NT2/D1 (cell line): ENCODE data around the gene TMEM53.
A peak's percentile ranks its signal among the peaks of the same experiment; 100 is the strongest.

Experiments
- DNase-seq: peaks from one replicate; pipeline ENCODE4 v3.0.0-alpha.2; 2011; ENCODE audit warnings: low read depth, low spot score
- H3K27me3 ChIP-seq: 2 replicates; pipeline ENCODE4 v1.6.0; 2011; ENCODE audit warnings: mild to moderate bottlenecking; ENCODE audit not compliant: insufficient read length, insufficient read depth
- H3K36me3 ChIP-seq: 2 replicates; pipeline ENCODE4 v1.6.1; 2011; ENCODE audit warnings: mild to moderate bottlenecking, low read length, mixed read lengths; ENCODE audit not compliant: insufficient read depth, insufficient read length
- H3K4me1 ChIP-seq: 2 replicates; pipeline ENCODE4 v1.5.1; 2011; ENCODE audit not compliant: insufficient read depth, insufficient read length
- H3K4me3 ChIP-seq: 2 replicates; pipeline ENCODE4 v1.5.1; 2011; ENCODE audit warnings: low read depth; ENCODE audit not compliant: insufficient read length
- H3K9ac ChIP-seq: 2 replicates; pipeline ENCODE4 v1.6.0; 2011; ENCODE audit warnings: low read depth; ENCODE audit not compliant: insufficient read length
- H3K9me3 ChIP-seq: 2 replicates; pipeline ENCODE4 v1.5.1; 2011; ENCODE audit warnings: mild to moderate bottlenecking, low read length; ENCODE audit not compliant: insufficient read depth
- SUZ12 ChIP-seq: IDR thresholded peaks from 2 replicates; pipeline ENCODE4 v1.6.1; 2011; ENCODE audit not compliant: insufficient read length, insufficient read depth; ENCODE audit errors: extremely low read depth
- YY1 ChIP-seq: IDR thresholded peaks from 2 replicates; pipeline ENCODE4 v1.6.1; 2011; ENCODE audit not compliant: insufficient read length, insufficient read depth
- ZNF274 ChIP-seq: IDR thresholded peaks from 2 replicates; pipeline ENCODE4 v1.6.1; 2011; ENCODE audit warnings: mild to moderate bottlenecking, low read depth, low read length

The TMEM53 gene

GRCh38 chr1:44616991-44617702 is 57.1 kb downstream of the TMEM53 start:
- Histone ChIP-seq H3K4me3 (peak overlapping the region; percentile 40), H3K9me3 (no peaks in the 10 kb centered on the region), H3K27me3 (peaks cover 49% of the 10 kb centered on the region), H3K4me1 (peaks cover 10% of the 10 kb centered on the region), H3K9ac (peak overlapping the region; percentile 61), H3K36me3 (no peaks in the 10 kb centered on the region)
- TF ChIP-seq YY1 (no peak), SUZ12 (no peak), ZNF274 (no peak)
- DNase-seq = no peak

DNA sequence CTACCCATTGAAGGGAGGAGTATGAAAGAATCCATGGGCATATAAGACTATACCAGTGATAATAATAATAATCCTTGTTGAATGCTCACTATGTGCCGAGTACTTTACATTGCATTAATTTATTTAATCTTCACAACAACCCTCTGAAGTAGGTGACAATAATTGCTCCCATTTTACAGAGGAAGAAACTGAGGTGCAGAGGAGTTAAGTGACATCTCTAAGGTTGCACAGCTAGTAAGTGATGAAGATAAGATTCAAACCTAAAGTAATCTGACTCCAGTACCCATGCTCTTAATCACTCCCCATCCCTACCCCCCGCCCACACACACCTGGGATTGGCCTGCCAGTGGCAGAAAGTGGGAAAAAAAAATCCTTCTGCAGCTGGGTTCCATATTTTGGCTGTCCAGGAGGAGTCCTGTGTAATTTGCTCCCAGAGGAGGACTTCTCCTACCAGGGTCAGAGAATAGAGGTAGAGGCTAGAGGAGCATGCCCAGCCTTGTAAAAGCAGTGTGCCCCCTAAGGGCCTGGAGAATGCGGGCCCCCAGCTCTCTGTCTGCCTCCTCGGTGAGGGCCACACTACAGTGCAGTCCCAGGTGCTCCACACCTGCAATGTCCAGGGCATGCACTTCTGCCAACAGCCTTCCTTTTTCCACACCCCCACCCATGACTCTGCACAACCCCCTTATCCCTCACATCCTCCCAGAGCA is 57.8 kb downstream of the TMEM53 start:
- DNase-seq = no peak
- no peaks in the 10 kb centered on the region for H3K9me3 ChIP-seq
- H3K4me3 ChIP-seq = peak overlapping the region; percentile 40
- H3K36me3 ChIP-seq = no peaks in the 10 kb centered on the region
- TF ChIP-seq SUZ12 = no peak
- no peak for TF ChIP-seq YY1
- no peak for TF ChIP-seq ZNF274
- H3K4me1 ChIP-seq = peaks cover 10% of the 10 kb centered on the region
- peak overlapping the region; percentile 61 for H3K9ac ChIP-seq
- peaks cover 48% of the 10 kb centered on the region for H3K27me3 ChIP-seq

GRCh38 chr1:44613941-44614340 is 60.3 kb downstream of the TMEM53 start:
- H3K4me1 ChIP-seq = peaks cover 18% of the 10 kb centered on the region
- TF ChIP-seq SUZ12 (no peak), YY1 (no peak), ZNF274 (no peak)
- no peak for DNase-seq
- H3K36me3 ChIP-seq = no peaks in the 10 kb centered on the region
- H3K27me3 ChIP-seq = peaks cover 48% of the 10 kb centered on the region
- H3K9ac ChIP-seq = no peak overlapping the region
- H3K4me3 ChIP-seq = no peak overlapping the region
- H3K9me3 ChIP-seq = no peaks in the 10 kb centered on the region

- peaks cover 12% of the 10 kb centered on the region for H3K4me1 ChIP-seq
- no peaks in the 10 kb centered on the region for H3K9me3 ChIP-seq
- peaks cover 27% of the 10 kb centered on the region for H3K27me3 ChIP-seq
- H3K9ac ChIP-seq = no peak overlapping the region
- DNase-seq = no peak
- H3K36me3 ChIP-seq = no peaks in the 10 kb centered on the region
- TF ChIP-seq YY1 (no peak), SUZ12 (no peak), ZNF274 (no peak)
- no peak overlapping the region for H3K4me3 ChIP-seq
These were observed 62.4 kb downstream of the TMEM53 start for GRCh38 chr1:44611866-44612265.

- H3K27me3 ChIP-seq = peaks cover 23% of the 10 kb centered on the region
- no peak overlapping the region for H3K4me3 ChIP-seq
- H3K36me3 ChIP-seq = no peaks in the 10 kb centered on the region
- no peak overlapping the region for H3K9ac ChIP-seq
- TF ChIP-seq SUZ12 = no peak
- no peak for TF ChIP-seq YY1
- TF ChIP-seq ZNF274 = no peak
- no peaks in the 10 kb centered on the region for H3K9me3 ChIP-seq
- DNase-seq = no peak
- H3K4me1 ChIP-seq = peaks cover 12% of the 10 kb centered on the region
These were observed 62.9 kb downstream of the TMEM53 start for GRCh38 chr1:44611419-44611818.

GRCh38 chr1:44610527-44611148 is 63.6 kb downstream of the TMEM53 start:
- no peaks in the 10 kb centered on the region for H3K9me3 ChIP-seq
- H3K4me3 ChIP-seq = no peak overlapping the region
- H3K36me3 ChIP-seq = no peaks in the 10 kb centered on the region
- H3K27me3 ChIP-seq = peaks cover 15% of the 10 kb centered on the region
- DNase-seq = no peak
- H3K9ac ChIP-seq = no peak overlapping the region
- TF ChIP-seq ZNF274 = no peak
- no peak for TF ChIP-seq SUZ12
- no peak for TF ChIP-seq YY1
- H3K4me1 ChIP-seq = peaks cover 12% of the 10 kb centered on the region

GRCh38 chr1:44609768-44610526 is 64.3 kb downstream of the TMEM53 start:
- Histone ChIP-seq H3K9ac (no peak overlapping the region), H3K4me3 (no peak overlapping the region), H3K36me3 (no peaks in the 10 kb centered on the region), H3K27me3 (peaks cover 8% of the 10 kb centered on the region), H3K4me1 (peaks cover 12% of the 10 kb centered on the region), H3K9me3 (no peaks in the 10 kb centered on the region)
- TF ChIP-seq ZNF274 (no peak), SUZ12 (no peak), YY1 (no peak)
- DNase-seq = no peak
